ENCODE data around the gene SETDB1.

DNA sequence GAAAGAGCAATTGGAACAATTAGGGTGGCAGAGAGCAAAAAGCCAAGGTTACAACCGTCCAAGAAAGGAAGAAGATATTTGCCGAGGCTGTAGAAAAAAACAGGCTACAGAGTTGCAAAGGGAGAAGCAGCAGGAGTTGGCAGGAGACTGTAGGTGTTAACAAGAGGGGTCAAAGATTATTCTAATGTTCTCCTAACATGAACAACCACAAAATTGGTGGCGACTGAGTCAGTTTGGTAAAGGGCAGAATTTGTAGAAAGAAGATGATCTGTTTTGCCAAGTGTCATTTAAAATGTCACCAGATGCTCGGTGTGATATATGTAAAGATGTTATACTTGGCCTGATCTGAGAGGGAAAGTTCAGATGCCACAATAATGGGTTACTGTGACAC lies 81.7 kb downstream of the SETDB1 start:
- TF ChIP-seq, protein P1, sequence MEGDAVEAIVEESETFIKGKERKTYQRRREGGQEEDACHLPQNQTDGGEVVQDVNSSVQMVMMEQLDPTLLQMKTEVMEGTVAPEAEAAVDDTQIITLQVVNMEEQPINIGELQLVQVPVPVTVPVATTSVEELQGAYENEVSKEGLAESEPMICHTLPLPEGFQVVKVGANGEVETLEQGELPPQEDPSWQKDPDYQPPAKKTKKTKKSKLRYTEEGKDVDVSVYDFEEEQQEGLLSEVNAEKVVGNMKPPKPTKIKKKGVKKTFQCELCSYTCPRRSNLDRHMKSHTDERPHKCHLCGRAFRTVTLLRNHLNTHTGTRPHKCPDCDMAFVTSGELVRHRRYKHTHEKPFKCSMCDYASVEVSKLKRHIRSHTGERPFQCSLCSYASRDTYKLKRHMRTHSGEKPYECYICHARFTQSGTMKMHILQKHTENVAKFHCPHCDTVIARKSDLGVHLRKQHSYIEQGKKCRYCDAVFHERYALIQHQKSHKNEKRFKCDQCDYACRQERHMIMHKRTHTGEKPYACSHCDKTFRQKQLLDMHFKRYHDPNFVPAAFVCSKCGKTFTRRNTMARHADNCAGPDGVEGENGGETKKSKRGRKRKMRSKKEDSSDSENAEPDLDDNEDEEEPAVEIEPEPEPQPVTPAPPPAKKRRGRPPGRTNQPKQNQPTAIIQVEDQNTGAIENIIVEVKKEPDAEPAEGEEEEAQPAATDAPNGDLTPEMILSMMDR (IDR thresholded peaks at IDR 0.05), result no peak
- TF ChIP-seq EZH2phosphoT487 (IDR thresholded peaks at IDR 0.05), result no peak

Measured in neural progenitor cell (in vitro differentiated cells).